Gastroesophageal sphincter (tissue), 3 donors: ENCODE measurements around the gene ZNF579.

Source experiments
- POLR2AphosphoS5 ChIP-seq: sonication (generic); formaldehyde crosslinking; IDR thresholded peaks from one replicate; pipeline ENCODE4 v1.6.1; 2017; ENCODE audit warnings: antibody characterized with exemption
- TF ChIP-seq, protein P1 (sequence below), 4 experiments: fragments of 200-600 bp in 2 of 4; fragments of 450-650 bp in 2 of 4; sonication (generic) in 1 of 4; IDR thresholded peaks; one replicate each; pipeline ENCODE4 v1.5.1; 2017 to 2019; ENCODE audit warnings: antibody characterized with exemption in 4 of 4, mild to moderate bottlenecking in 2 of 4, moderate library complexity in 2 of 4

DNA sequence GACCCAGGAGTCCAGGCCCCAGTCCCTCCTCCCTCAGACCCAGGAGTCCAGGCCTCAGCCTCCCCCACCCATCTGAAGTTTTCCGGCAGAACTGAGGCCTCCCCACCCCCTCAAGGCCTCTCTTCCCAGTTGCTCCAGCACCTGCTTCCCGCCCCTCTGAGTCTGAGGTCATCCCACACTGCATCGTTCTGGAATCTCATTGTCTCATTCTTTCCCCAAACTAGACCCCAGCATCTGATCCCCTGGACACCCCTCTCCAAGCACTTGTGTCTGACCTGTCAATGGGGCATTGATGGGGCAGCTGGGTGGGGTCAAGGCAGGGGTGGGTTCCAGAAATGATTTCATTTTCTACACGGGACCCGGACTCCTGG, 42.9 kb downstream of the ZNF579 start:
- TF ChIP-seq, protein P1, sequence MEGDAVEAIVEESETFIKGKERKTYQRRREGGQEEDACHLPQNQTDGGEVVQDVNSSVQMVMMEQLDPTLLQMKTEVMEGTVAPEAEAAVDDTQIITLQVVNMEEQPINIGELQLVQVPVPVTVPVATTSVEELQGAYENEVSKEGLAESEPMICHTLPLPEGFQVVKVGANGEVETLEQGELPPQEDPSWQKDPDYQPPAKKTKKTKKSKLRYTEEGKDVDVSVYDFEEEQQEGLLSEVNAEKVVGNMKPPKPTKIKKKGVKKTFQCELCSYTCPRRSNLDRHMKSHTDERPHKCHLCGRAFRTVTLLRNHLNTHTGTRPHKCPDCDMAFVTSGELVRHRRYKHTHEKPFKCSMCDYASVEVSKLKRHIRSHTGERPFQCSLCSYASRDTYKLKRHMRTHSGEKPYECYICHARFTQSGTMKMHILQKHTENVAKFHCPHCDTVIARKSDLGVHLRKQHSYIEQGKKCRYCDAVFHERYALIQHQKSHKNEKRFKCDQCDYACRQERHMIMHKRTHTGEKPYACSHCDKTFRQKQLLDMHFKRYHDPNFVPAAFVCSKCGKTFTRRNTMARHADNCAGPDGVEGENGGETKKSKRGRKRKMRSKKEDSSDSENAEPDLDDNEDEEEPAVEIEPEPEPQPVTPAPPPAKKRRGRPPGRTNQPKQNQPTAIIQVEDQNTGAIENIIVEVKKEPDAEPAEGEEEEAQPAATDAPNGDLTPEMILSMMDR (IDR thresholded peaks at IDR 0.05): no peak
- TF ChIP-seq POLR2AphosphoS5: no peak
